Nephron progenitor cell (in vitro differentiated cells): ENCODE results near the gene NUDT16L1.

ENCODE experiments used
- DNase-seq: peaks from one replicate; pipeline ENCODE4 v3.0.0; 2021
- H3K27ac Mint-ChIP-seq: 2 replicates; pipeline ENCODE4 v1.8.0; 2021; ENCODE audit warnings: mild to moderate bottlenecking, moderate library complexity, mixed read lengths
- H3K27me3 Mint-ChIP-seq: 2 replicates; pipeline ENCODE4 v1.8.0; 2021; ENCODE audit warnings: mild to moderate bottlenecking, low read depth, mixed read lengths; ENCODE audit not compliant: poor library complexity
- H3K36me3 Mint-ChIP-seq: 2 replicates; pipeline ENCODE4 v1.8.0; 2021; ENCODE audit warnings: low read depth, mixed read lengths
- H3K4me1 Mint-ChIP-seq: 2 replicates; pipeline ENCODE4 v1.8.0; 2021; ENCODE audit warnings: mixed read lengths
- H3K4me3 Mint-ChIP-seq: 2 replicates; pipeline ENCODE4 v1.8.0; 2021; ENCODE audit warnings: mild to moderate bottlenecking, moderate library complexity, mixed read lengths
- H3K9me3 Mint-ChIP-seq: 2 replicates; pipeline ENCODE4 v1.8.0; 2021; ENCODE audit warnings: mild to moderate bottlenecking, moderate library complexity, mixed read lengths
- TF ChIP-seq, protein P1 (sequence below): fragments of 200-600 bp; sonication (generic); IDR thresholded peaks from 2 replicates; pipeline ENCODE4 v1.5.0; 2021; ENCODE audit warnings: antibody characterized with exemption

Gene NUDT16L1

GRCh38 chr16:4676831-4677230 is 16.5 kb upstream of the NUDT16L1 start:
- TF ChIP-seq, protein P1, sequence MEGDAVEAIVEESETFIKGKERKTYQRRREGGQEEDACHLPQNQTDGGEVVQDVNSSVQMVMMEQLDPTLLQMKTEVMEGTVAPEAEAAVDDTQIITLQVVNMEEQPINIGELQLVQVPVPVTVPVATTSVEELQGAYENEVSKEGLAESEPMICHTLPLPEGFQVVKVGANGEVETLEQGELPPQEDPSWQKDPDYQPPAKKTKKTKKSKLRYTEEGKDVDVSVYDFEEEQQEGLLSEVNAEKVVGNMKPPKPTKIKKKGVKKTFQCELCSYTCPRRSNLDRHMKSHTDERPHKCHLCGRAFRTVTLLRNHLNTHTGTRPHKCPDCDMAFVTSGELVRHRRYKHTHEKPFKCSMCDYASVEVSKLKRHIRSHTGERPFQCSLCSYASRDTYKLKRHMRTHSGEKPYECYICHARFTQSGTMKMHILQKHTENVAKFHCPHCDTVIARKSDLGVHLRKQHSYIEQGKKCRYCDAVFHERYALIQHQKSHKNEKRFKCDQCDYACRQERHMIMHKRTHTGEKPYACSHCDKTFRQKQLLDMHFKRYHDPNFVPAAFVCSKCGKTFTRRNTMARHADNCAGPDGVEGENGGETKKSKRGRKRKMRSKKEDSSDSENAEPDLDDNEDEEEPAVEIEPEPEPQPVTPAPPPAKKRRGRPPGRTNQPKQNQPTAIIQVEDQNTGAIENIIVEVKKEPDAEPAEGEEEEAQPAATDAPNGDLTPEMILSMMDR = no peak
- H3K4me1 Mint-ChIP-seq = peaks cover 47% of the 10 kb centered on the region
- H3K27ac Mint-ChIP-seq = peak overlapping the region; percentile 89
- DNase-seq = no peak
- no peaks in the 10 kb centered on the region for H3K9me3 Mint-ChIP-seq
- H3K4me3 Mint-ChIP-seq = no peak overlapping the region
- H3K36me3 Mint-ChIP-seq = peaks cover 10% of the 10 kb centered on the region
- H3K27me3 Mint-ChIP-seq = no peaks in the 10 kb centered on the region

DNA sequence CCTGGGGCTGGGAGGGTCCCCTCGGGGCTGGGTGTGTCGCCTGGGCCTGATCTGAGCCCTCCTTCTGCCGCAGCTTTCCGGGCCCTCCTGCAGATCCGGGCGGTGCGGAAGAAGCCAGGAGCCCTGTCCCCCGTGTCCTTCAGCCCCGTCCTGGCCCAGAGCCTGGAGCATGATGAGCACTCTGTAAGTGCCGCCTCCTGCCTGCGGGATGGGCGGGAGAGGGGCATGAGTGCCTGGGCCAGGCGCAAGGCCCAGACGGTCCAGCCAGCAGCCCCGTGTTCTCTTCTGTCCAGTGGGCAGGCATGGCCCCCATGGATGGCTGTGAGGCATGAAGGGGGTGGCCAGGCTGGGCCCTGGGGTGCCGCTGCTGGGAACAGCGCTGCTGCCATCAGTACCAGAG is 16.0 kb upstream of the NUDT16L1 start:
- H3K27ac Mint-ChIP-seq = no peak overlapping the region
- no peaks in the 10 kb centered on the region for H3K9me3 Mint-ChIP-seq
- H3K27me3 Mint-ChIP-seq = no peaks in the 10 kb centered on the region
- DNase-seq = no peak
- no peak overlapping the region for H3K4me3 Mint-ChIP-seq
- H3K4me1 Mint-ChIP-seq = peaks cover 52% of the 10 kb centered on the region
- TF ChIP-seq, protein P1 = no peak
- H3K36me3 Mint-ChIP-seq = peaks cover 10% of the 10 kb centered on the region

DNA sequence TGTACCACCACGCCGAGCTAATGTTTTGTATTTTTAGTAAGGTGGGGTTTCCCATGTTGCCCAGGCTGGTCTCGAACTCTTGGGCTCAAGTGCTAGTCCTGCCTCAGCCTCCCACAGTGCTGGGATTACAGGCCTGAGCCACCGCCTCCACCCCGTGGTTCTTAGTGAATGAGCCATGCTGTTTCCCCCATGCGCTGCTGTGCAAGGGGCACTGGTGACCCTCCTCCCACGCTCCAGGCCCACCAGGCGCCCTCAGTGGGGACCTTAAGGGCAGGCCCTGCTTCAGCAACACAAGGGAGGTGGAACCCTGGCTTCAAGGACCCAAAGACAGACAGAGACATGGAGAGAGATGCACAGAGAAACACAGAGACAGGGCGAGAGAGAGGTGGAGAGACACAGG is 15.4 kb upstream of the NUDT16L1 start:
- H3K27ac Mint-ChIP-seq = peak overlapping the region; percentile 89
- DNase-seq = no peak
- no peaks in the 10 kb centered on the region for H3K27me3 Mint-ChIP-seq
- peaks cover 55% of the 10 kb centered on the region for H3K4me1 Mint-ChIP-seq
- no peak overlapping the region for H3K4me3 Mint-ChIP-seq
- TF ChIP-seq, protein P1 = no peak
- peaks cover 10% of the 10 kb centered on the region for H3K36me3 Mint-ChIP-seq
- H3K9me3 Mint-ChIP-seq = no peaks in the 10 kb centered on the region

- TF ChIP-seq, protein P1 = no peak
- H3K4me3 Mint-ChIP-seq = no peak overlapping the region
Measured at GRCh38 chr16:4678596-4678995, 14.8 kb upstream of the NUDT16L1 start.

DNA sequence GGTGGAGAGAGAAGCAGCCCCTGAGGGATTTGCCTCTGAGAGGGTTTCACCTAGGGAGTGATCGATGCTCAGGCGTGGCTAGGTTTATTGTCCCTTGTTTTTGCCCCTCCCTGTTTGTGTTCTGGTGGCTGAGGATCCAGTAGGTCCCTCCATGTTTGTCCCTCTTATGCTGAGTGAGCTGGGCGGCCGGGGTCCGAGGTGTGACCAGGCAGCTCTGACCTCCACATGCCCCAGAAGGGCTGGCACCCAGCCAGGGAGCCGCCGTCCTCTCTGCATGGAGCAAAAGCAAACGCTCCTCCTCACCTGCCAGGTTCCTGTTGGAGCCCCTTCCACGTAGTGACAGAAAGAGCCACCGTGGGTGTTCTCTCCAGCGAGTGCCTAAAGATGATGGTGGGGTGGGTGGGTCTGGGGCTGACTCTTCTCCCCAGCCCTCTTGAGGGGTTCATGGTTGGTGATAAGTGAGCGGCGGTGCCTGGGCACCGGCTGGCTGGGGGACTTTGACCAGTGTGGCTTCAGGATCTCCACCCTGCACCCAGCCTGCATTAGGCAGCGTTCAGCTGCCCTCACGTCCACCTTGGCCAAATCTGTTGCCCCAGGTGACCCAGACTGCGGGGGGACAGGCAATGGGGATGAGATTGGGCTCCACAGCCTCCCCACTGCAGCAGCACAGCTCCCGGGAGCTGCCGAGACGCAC is 14.1 kb upstream of the NUDT16L1 start:
- Mint-ChIP-seq H3K27ac (peak overlapping the region; percentile 23), H3K27me3 (no peaks in the 10 kb centered on the region), H3K4me1 (peaks cover 58% of the 10 kb centered on the region), H3K4me3 (no peak overlapping the region), H3K9me3 (no peaks in the 10 kb centered on the region), H3K36me3 (peaks cover 6% of the 10 kb centered on the region)
- TF ChIP-seq, protein P1 = no peak
- DNase-seq = no peak

More at GRCh38 chr16:4678596-4678995, 14.8 kb upstream of the NUDT16L1 start:
- Mint-ChIP-seq H3K36me3 (peaks cover 8% of the 10 kb centered on the region), H3K4me1 (peaks cover 58% of the 10 kb centered on the region), H3K27me3 (no peaks in the 10 kb centered on the region), H3K9me3 (no peaks in the 10 kb centered on the region), H3K27ac (peak overlapping the region; percentile 89)
- DNase-seq = no peak
